ENCODE data around the gene KIAA1549.

KIAA1549 gene

GRCh38 chr7:138932870-138933269, 48.3 kb downstream of the KIAA1549 start:
- CTCF ChIA-PET = interaction anchor here (1.5 kb wide), 1 partner anchor 8 kb away, joined by 4 read pairs; no protein-coding TSS in a partner anchor
- no peak for DNase-seq (ENCODE audit: low read depth, low spot score)
- POLR2A ChIA-PET = no interaction called here
- no peak for TF ChIP-seq CTCF (IDR thresholded peaks at IDR 0.05; ENCODE audit: insufficient read depth, low read length, missing control alignments)
- no peak overlapping the region for H3K4me3 ChIP-seq (ENCODE audit: low read depth, low read length)

GRCh38 chr7:138932427-138932826, 48.8 kb downstream of the KIAA1549 start:
- POLR2A ChIA-PET = no interaction called here
- no peak overlapping the region for H3K4me3 ChIP-seq (ENCODE audit: low read depth, low read length)
- CTCF ChIA-PET = no interaction called here
- no peak for TF ChIP-seq CTCF (IDR thresholded peaks at IDR 0.05; ENCODE audit: insufficient read depth, low read length, missing control alignments)
- DNase-seq (ENCODE audit: low read depth, low spot score) = no peak

DNA sequence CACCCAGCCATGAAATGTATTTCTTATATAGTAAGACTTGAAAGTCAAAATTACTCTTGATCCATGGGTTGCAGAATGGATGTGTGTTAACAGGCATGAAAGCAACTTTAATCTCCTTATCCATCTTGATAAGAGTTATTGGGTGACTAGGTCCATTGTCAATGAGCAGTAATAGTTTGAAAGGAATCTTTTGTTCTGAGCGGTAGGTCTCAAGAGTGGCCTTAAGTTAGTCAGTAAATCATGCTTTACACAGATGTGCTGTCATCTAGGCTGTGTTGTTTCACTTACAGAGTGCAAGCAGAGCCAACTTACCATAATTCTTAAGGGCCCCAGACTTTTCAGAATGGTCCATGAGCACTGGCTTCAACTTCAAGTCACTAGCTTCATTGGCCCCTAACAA, 51.2 kb downstream of the KIAA1549 start:
- CTCF ChIA-PET = no interaction called here
- POLR2A ChIA-PET = no interaction called here
- no peak overlapping the region for H3K4me3 ChIP-seq (ENCODE audit: low read depth, low read length)
- no peak for DNase-seq (ENCODE audit: low read depth, low spot score)
- no peak for TF ChIP-seq CTCF (IDR thresholded peaks at IDR 0.05; ENCODE audit: insufficient read depth, low read length, missing control alignments)

- CTCF ChIA-PET = no interaction called here
- no peak overlapping the region for H3K4me3 ChIP-seq (ENCODE audit: low read depth, low read length)
- no peak for TF ChIP-seq CTCF (IDR thresholded peaks at IDR 0.05; ENCODE audit: insufficient read depth, low read length, missing control alignments)
- no peak for DNase-seq (ENCODE audit: low read depth, low spot score)
- POLR2A ChIA-PET = no interaction called here
These were observed 55.0 kb downstream of the KIAA1549 start for GRCh38 chr7:138926241-138926612.

GRCh38 chr7:138924501-138925225, 56.5 kb downstream of the KIAA1549 start:
- no peak for DNase-seq (ENCODE audit: low read depth, low spot score)
- CTCF ChIA-PET = interaction anchor here (0.9 to 1.3 kb wide), 3 partner anchors 9 to 38 kb away, joined by 3 to 4 read pairs (median 3); no protein-coding TSS in a partner anchor
- TF ChIP-seq CTCF (IDR thresholded peaks at IDR 0.05; ENCODE audit: insufficient read depth, low read length, missing control alignments) = no peak
- H3K4me3 ChIP-seq (ENCODE audit: low read depth, low read length) = no peak overlapping the region
- POLR2A ChIA-PET = no interaction called here

DNA sequence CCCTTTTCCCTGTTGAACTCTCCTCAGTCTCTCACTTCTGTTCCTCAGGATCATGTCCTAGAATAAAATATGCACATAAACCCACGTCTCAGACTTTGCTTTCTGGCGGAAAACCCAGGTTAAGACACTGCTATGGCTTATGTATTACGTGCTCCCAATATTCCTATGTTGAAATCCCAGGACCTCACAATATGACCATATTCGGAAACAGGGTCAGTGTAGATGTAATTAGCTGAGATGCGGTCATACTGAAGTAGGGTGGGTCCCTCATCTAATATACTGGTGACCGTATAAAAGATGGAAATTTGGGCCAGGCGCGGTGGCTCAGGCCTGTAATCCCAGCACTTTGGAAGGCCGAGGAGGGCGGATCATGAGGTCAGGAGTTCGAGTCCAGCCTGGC, 59.9 kb downstream of the KIAA1549 start:
- ChIA-PET CTCF (no interaction called here), POLR2A (no interaction called here)
- TF ChIP-seq CTCF (IDR thresholded peaks at IDR 0.05; ENCODE audit: insufficient read depth, low read length, missing control alignments) = no peak
- no peak overlapping the region for H3K4me3 ChIP-seq (ENCODE audit: low read depth, low read length)
- DNase-seq (ENCODE audit: low read depth, low spot score) = no peak
